HL-60 (cell line): ENCODE data around the gene CLECL1.

Experiments used
- DNase-seq, 2 experiments: peaks; one replicate each; pipeline ENCODE4 v3.0.0-alpha.2; 2010 to 2020; ENCODE audit warnings: low read depth in 1 of 2, low spot score in 1 of 2
- H3K27ac ChIP-seq: fragments of 250-450 bp; sonication (Bioruptor Pico); replicated peaks from 2 replicates; pipeline ENCODE4 v1.5.1; 2020; ENCODE audit warnings: mild to moderate bottlenecking, moderate library complexity
- H3K27me3 ChIP-seq: fragments of 250-450 bp; sonication (Bioruptor Pico); 2 replicates; pipeline ENCODE4 v1.5.1; 2021; ENCODE audit warnings: mild to moderate bottlenecking, moderate library complexity; ENCODE audit not compliant: insufficient read depth, poor library complexity, severe bottlenecking
- H3K4me3 ChIP-seq: replicated peaks from 2 replicates; pipeline ENCODE4 v1.5.1; 2011; ENCODE audit warnings: mild to moderate bottlenecking, control low read depth, low read length; ENCODE audit not compliant: insufficient read depth
- GABPA ChIP-seq: IDR thresholded peaks from 2 replicates; pipeline ENCODE4 v1.6.1; 2012; ENCODE audit warnings: low read depth
- POLR2AphosphoS5 ChIP-seq: IDR thresholded peaks from 2 replicates; pipeline ENCODE4 v1.6.1; 2012; ENCODE audit warnings: low read depth
- SPI1 ChIP-seq: IDR thresholded peaks from 2 replicates; pipeline ENCODE4 v1.6.1; 2012; ENCODE audit warnings: low read depth, mild to moderate bottlenecking, borderline replicate concordance
- TF ChIP-seq, protein P1 (sequence below): IDR thresholded peaks from one replicate; pipeline ENCODE4 v1.5.1; 2011; ENCODE audit warnings: low read length, control low read depth, inconsistent platforms; ENCODE audit not compliant: insufficient read depth
- TF ChIP-seq, protein P2 (sequence below): IDR thresholded peaks from 2 replicates; pipeline ENCODE4 v1.6.1; 2012; ENCODE audit warnings: low read depth; ENCODE audit not compliant: insufficient replicate concordance

Gene CLECL1

DNA sequence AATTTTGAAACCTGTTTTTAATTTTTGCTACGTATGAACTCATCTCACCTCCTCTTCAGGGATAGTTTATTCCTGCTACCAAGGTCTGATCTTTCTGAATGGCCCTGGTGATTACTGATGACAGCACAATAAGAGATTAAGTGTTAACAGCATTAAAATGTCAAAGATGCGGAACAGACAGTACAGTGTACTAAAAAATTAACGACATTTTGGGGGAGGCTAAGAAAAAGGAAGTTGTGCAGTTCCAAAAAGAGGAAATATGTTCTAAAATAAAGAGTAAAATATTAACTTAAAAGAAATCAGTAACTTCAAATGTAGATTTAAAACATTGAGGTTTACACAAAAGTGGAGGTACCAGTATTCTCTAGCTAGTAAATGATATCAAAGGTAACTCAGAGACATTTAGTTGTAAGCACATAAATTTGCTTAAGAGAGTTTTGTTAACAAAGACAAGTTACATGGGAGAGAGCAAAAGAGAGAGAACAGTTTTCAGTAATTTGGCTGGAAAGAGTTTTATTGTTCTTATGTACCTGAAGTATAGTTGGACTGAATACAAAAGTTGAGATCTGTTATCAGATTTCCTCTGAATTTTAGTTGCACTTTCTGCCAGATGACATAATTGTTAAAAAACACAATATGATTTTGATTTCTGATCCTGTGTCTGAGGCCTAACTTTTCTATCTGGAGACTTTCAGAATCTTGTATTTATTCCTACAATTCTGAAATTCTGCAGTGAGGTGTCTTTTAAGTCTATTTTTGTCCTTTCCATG lies 4.2 kb upstream of the CLECL1 start:
- peak; percentile 44 to 58 for DNase-seq
- Histone ChIP-seq H3K4me3 (no peak overlapping the region), H3K27ac (peak overlapping the region; percentile 93), H3K27me3 (no peaks in the 10 kb centered on the region)
- TF ChIP-seq GABPA (no peak), SPI1 (peak; percentile 62; the same call in 1 of the 2 replicates)
- TF ChIP-seq, protein P1, sequence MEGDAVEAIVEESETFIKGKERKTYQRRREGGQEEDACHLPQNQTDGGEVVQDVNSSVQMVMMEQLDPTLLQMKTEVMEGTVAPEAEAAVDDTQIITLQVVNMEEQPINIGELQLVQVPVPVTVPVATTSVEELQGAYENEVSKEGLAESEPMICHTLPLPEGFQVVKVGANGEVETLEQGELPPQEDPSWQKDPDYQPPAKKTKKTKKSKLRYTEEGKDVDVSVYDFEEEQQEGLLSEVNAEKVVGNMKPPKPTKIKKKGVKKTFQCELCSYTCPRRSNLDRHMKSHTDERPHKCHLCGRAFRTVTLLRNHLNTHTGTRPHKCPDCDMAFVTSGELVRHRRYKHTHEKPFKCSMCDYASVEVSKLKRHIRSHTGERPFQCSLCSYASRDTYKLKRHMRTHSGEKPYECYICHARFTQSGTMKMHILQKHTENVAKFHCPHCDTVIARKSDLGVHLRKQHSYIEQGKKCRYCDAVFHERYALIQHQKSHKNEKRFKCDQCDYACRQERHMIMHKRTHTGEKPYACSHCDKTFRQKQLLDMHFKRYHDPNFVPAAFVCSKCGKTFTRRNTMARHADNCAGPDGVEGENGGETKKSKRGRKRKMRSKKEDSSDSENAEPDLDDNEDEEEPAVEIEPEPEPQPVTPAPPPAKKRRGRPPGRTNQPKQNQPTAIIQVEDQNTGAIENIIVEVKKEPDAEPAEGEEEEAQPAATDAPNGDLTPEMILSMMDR = no peak

DNA sequence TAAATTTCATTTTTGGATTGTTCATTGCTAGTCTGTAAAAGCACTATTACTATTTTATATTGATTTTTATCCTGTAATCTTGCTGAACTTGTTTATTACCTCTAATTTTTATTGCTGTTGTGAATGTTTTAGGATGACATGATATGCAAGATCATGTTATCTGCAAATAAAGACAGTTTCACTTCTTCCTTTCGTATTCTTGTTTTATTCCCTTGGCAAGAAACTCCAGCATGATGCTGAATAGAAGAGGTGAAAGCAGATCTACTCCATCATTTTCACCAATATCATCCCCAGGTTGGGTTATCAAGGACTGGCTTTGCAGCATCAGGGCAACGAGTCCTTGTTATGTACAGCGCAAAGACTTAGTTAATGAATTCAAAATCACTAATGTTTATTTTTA lies 2.7 kb upstream of the CLECL1 start:
- Histone ChIP-seq H3K4me3 (no peak overlapping the region), H3K27me3 (no peaks in the 10 kb centered on the region), H3K27ac (0 out of 2 replicates have a peak overlapping the region, but pooled peaks have one; percentile 5)
- TF ChIP-seq, protein P2, sequence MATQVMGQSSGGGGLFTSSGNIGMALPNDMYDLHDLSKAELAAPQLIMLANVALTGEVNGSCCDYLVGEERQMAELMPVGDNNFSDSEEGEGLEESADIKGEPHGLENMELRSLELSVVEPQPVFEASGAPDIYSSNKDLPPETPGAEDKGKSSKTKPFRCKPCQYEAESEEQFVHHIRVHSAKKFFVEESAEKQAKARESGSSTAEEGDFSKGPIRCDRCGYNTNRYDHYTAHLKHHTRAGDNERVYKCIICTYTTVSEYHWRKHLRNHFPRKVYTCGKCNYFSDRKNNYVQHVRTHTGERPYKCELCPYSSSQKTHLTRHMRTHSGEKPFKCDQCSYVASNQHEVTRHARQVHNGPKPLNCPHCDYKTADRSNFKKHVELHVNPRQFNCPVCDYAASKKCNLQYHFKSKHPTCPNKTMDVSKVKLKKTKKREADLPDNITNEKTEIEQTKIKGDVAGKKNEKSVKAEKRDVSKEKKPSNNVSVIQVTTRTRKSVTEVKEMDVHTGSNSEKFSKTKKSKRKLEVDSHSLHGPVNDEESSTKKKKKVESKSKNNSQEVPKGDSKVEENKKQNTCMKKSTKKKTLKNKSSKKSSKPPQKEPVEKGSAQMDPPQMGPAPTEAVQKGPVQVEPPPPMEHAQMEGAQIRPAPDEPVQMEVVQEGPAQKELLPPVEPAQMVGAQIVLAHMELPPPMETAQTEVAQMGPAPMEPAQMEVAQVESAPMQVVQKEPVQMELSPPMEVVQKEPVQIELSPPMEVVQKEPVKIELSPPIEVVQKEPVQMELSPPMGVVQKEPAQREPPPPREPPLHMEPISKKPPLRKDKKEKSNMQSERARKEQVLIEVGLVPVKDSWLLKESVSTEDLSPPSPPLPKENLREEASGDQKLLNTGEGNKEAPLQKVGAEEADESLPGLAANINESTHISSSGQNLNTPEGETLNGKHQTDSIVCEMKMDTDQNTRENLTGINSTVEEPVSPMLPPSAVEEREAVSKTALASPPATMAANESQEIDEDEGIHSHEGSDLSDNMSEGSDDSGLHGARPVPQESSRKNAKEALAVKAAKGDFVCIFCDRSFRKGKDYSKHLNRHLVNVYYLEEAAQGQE = no peak
- no peak for TF ChIP-seq POLR2AphosphoS5
- TF ChIP-seq SPI1 = no peak
- TF ChIP-seq, protein P1 = no peak
- no peak for TF ChIP-seq GABPA
- DNase-seq = no peak

DNA sequence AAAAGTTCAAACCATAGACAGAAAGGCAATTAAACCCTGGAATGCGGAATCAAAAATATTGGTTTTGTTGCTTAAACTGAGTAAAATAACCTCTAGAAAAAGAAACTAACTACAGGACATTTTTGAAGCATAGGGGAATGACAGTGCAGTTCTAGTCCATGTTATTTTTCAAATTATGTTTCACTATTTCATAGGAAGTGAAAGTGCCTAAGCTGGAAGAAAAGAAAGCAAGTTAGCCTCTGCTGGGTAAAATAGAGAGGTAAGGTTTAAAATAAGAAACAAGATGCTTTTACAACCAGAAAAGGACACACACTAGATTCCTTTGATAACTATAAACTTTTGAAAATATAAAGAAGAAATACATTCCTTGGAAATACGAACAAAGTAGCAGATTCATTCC lies 1.1 kb downstream of the CLECL1 start:
- DNase-seq = no peak
- no peak overlapping the region for H3K4me3 ChIP-seq

More for the DNA sequence above, 1.1 kb downstream of the CLECL1 start:
- TF ChIP-seq, protein P1 = no peak
- TF ChIP-seq, protein P2 = no peak
- TF ChIP-seq SPI1 = no peak
- no peak for TF ChIP-seq POLR2AphosphoS5
- Histone ChIP-seq H3K27me3 (no peaks in the 10 kb centered on the region), H3K27ac (peak overlapping the region; percentile 25)
